ENCODE results near the gene ALKBH5.

ALKBH5 gene

DNA sequence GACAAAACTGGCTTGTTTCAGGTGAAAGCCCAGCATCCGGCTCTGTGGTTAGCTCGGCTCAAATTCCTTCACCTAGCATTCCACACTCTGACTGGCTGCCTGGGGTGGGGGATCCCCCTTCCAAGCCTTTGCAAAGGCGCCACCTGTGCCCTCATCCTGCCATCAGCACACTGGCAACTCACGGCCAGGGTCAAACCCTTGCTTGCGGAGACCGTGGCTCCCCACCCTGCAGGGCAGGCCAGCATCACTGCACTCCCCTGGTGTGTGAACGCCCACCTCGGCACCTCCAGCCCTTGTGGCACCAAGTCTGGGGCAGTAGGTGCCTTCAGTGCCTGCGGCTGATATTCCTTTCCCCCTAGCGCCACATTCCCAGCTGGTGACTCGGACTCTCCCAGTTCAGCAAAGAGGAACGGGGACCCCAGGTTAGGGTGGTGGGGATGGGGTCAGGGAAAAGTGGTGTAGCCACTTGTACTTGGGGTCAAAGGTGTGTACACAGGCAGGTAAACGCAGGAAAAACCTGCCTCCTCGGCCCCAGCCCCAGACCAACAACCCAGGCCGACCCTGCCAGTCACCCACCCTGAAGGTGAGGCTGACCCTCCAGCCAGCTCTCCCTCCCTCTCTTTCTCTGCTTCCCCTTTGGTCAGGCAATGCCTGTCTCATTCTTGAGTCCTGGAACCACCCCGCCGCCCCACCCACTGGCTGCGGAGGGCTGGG lies 73.8 kb downstream of the ALKBH5 start:
- Histone ChIP-seq H3K9ac (ENCODE audit: low read length) (peak overlapping the region; percentile 95), H3K9me3 (ENCODE audit: control insufficient read depth, low read length) (no peaks in the 10 kb centered on the region), H2BK120ac (ENCODE audit: low read depth, low read length) (no peak overlapping the region), H2AK5ac (ENCODE audit: low read length, severe bottlenecking) (no peak overlapping the region), H2BK5ac (ENCODE audit: low read depth, low read length, poor library complexity, severe bottlenecking) (no peak overlapping the region), H3K27ac (ENCODE audit: low read length, poor library complexity, severe bottlenecking) (peak overlapping the region; percentile 94), H3K4me2 (ENCODE audit: low read length, poor library complexity, severe bottlenecking) (peak overlapping the region; percentile 90), H3K14ac (ENCODE audit: low read length in 2 of 2) (peak overlapping the region in 1 of 2 experiments; percentile 98), H4K8ac (ENCODE audit: low read length) (no peak overlapping the region), H3K36me3 (ENCODE audit: control insufficient read depth in 1 of 2, insufficient read depth in 2 of 2, low read depth in 1 of 2, low read length in 2 of 2) (peaks cover 46% of the 10 kb centered on the region in 2 experiments), H3K27me3 (ENCODE audit: control insufficient read depth in 1 of 2, insufficient read depth in 1 of 2, low read length in 2 of 2) (no peaks in the 10 kb centered on the region), H3K23ac (ENCODE audit: low read length in 2 of 2) (peak overlapping the region in 1 of 2 experiments; percentile 95), H3K4me1 (ENCODE audit: control insufficient read depth, insufficient read depth, low read depth, low read length) (peaks cover 45% of the 10 kb centered on the region), H3K4me3 (ENCODE audit: insufficient read depth in 1 of 2, low read depth in 1 of 2, low read length in 2 of 2) (peak overlapping the region; percentile 89 to 91), H3K18ac (ENCODE audit: low read depth in 1 of 2, low read length in 2 of 2) (peak overlapping the region; percentile 64 to 88), H3K79me1 (replicated peaks; ENCODE audit: low read length, poor library complexity, severe bottlenecking) (peaks cover 35% of the 10 kb centered on the region), H2AFZ (ENCODE audit: low read depth, low read length) (no peak overlapping the region), H4K91ac (ENCODE audit: low read length) (peak overlapping the region; percentile 0), H3K4ac (ENCODE audit: low read depth in 1 of 2, low read length in 2 of 2) (peak overlapping the region in 1 of 2 experiments; percentile 81), H2BK12ac (ENCODE audit: low read length in 2 of 2) (peak overlapping the region in 1 of 2 experiments; percentile 69), H2BK15ac (ENCODE audit: low read depth, poor library complexity, severe bottlenecking) (no peak overlapping the region)
- no peak for DNase-seq
- 40% methylated on average over 15 of the region's 18 CpGs for WGBS

DNA sequence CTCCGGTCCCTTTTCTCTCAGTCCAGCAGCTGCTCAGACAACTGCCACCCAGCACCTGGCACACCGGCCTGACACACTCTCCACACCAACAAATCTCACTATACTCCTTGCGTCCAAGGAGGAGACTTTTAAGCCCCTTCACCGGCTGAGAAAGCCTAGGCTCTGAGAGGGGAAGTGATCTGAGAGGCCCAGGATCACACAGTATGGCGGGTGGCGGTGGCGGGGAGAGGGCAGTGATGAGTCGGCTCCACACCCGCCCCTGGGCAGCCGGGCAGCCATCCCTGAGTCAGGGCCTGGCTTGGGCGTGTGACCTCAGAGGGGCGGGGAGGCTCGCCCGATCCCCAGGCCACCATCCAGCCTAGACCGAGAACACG lies 74.3 kb downstream of the ALKBH5 start:
- DNase-seq, result peak; percentile 86
- H3K23ac ChIP-seq (ENCODE audit: low read length in 2 of 2), result peak overlapping the region in 1 of 2 experiments; percentile 81
- H3K4me1 ChIP-seq (ENCODE audit: control insufficient read depth, insufficient read depth, low read depth, low read length), result peaks cover 48% of the 10 kb centered on the region
- 1% methylated on average over 15 of the region's 16 CpGs for WGBS
- peak overlapping the region; percentile 81 to 91 for H3K4ac ChIP-seq (ENCODE audit: low read depth in 1 of 2, low read length in 2 of 2)
- peak overlapping the region; percentile 89 to 91 for H3K4me3 ChIP-seq (ENCODE audit: insufficient read depth in 1 of 2, low read depth in 1 of 2, low read length in 2 of 2)
- H4K8ac ChIP-seq (ENCODE audit: low read length), result peak overlapping the region; percentile 85
- peak overlapping the region; percentile 95 for H3K9ac ChIP-seq (ENCODE audit: low read length)
- no peak overlapping the region for H2AK5ac ChIP-seq (ENCODE audit: low read length, severe bottlenecking)
- peak overlapping the region; percentile 86 for H2BK5ac ChIP-seq (ENCODE audit: low read depth, low read length, poor library complexity, severe bottlenecking)
- H2AFZ ChIP-seq (ENCODE audit: low read depth, low read length), result peak overlapping the region; percentile 58
- H2BK15ac ChIP-seq (ENCODE audit: low read depth, poor library complexity, severe bottlenecking), result no peak overlapping the region
- peak overlapping the region; percentile 84 to 88 for H3K18ac ChIP-seq (ENCODE audit: low read depth in 1 of 2, low read length in 2 of 2)
- peak overlapping the region; percentile 94 for H3K27ac ChIP-seq (ENCODE audit: low read length, poor library complexity, severe bottlenecking)
- peak overlapping the region; percentile 90 for H3K4me2 ChIP-seq (ENCODE audit: low read length, poor library complexity, severe bottlenecking)
- peak overlapping the region in 1 of 2 experiments; percentile 92 for H3K14ac ChIP-seq (ENCODE audit: low read length in 2 of 2)
- no peaks in the 10 kb centered on the region for H3K9me3 ChIP-seq (ENCODE audit: control insufficient read depth, low read length)
- no peak overlapping the region for H4K91ac ChIP-seq (ENCODE audit: low read length)
- peaks cover 36% of the 10 kb centered on the region for H3K79me1 ChIP-seq (replicated peaks; ENCODE audit: low read length, poor library complexity, severe bottlenecking)
- no peak overlapping the region for H2BK12ac ChIP-seq (ENCODE audit: low read length in 2 of 2)
- H3K27me3 ChIP-seq (ENCODE audit: control insufficient read depth in 1 of 2, insufficient read depth in 1 of 2, low read length in 2 of 2), result no peaks in the 10 kb centered on the region
- peaks cover 43 to 46% of the 10 kb centered on the region in 2 experiments for H3K36me3 ChIP-seq (ENCODE audit: control insufficient read depth in 1 of 2, insufficient read depth in 2 of 2, low read depth in 1 of 2, low read length in 2 of 2)
- peak overlapping the region; percentile 39 for H2BK120ac ChIP-seq (ENCODE audit: low read depth, low read length)

DNA sequence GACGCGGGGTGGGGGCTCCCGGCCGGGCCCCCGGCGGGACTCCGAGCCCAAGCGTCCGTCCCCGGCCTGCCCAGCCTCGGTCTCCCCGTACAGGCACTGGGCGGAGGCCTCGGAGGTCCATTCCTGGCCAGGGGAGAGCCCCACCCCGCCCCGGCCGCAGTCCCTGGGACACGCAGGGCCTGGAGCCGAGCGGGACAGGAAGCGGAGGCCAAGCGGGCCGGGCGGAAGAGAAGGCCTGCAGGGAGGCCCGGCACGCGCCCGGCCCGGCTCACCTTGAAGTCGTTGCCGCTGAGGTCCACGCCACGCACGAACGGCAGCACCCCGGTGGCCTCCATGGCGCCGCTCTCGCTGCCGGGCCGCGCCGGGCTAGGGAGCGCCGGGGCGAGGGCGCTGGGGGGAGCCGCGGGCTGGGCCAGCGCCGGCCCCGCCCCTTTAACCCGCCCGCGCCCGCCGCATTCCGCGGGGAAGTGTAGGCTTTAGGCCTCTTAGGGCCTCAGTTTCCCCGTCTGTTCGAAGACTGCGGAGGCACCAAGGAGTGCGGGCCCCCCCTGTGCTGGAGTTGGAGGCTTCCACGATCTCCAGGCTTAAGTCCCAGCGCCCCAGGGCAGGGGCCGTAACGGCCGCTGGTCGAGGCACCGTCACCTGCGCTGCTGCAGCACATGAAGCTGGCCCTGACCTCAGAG lies 74.9 kb downstream of the ALKBH5 start, which contains the start of gene FLII:
Gene FLII (minus strand): TSS at position 383 of the 683 bp plus-strand sequence. CDS start 48 bp downstream, at position 335.
- H3K9ac ChIP-seq (ENCODE audit: low read length), result peak within 1 kb of the TSS; percentile 95
- H2AK5ac ChIP-seq (ENCODE audit: low read length, severe bottlenecking), result no peak within 1 kb of the TSS
- H3K36me3 ChIP-seq (ENCODE audit: control insufficient read depth in 1 of 2, insufficient read depth in 2 of 2, low read depth in 1 of 2, low read length in 2 of 2), result peaks cover 43 to 46% of the 10 kb centered on the region in 2 experiments
- peak; percentile 34 for DNase-seq
- peak within 1 kb of the TSS; percentile 86 for H2BK5ac ChIP-seq (ENCODE audit: low read depth, low read length, poor library complexity, severe bottlenecking)
- H2BK120ac ChIP-seq (ENCODE audit: low read depth, low read length), result peak within 1 kb of the TSS; percentile 67
- H3K14ac ChIP-seq (ENCODE audit: low read length in 2 of 2), result peak within 1 kb of the TSS in 1 of 2 experiments; percentile 93
- no peaks in the 10 kb centered on the region for H3K9me3 ChIP-seq (ENCODE audit: control insufficient read depth, low read length)
- H3K4me2 ChIP-seq (ENCODE audit: low read length, poor library complexity, severe bottlenecking), result peak within 1 kb of the TSS; percentile 90
- peak within 1 kb of the TSS in 1 of 2 experiments; percentile 82 for H2BK12ac ChIP-seq (ENCODE audit: low read length in 2 of 2)
- peak within 1 kb of the TSS; percentile 89 to 91 for H3K4me3 ChIP-seq (ENCODE audit: insufficient read depth in 1 of 2, low read depth in 1 of 2, low read length in 2 of 2)
- 2% methylated on average over 67 of the region's 71 CpGs for WGBS
- peak within 1 kb of the TSS; percentile 60 for H2BK15ac ChIP-seq (ENCODE audit: low read depth, poor library complexity, severe bottlenecking)
- H3K23ac ChIP-seq (ENCODE audit: low read length in 2 of 2), result peak within 1 kb of the TSS in 1 of 2 experiments; percentile 94
- peak within 1 kb of the TSS; percentile 89 for H4K91ac ChIP-seq (ENCODE audit: low read length)
- no peaks in the 10 kb centered on the region for H3K27me3 ChIP-seq (ENCODE audit: control insufficient read depth in 1 of 2, insufficient read depth in 1 of 2, low read length in 2 of 2)
- peak within 1 kb of the TSS; percentile 81 to 91 for H3K4ac ChIP-seq (ENCODE audit: low read depth in 1 of 2, low read length in 2 of 2)
- H3K4me1 ChIP-seq (ENCODE audit: control insufficient read depth, insufficient read depth, low read depth, low read length), result peaks cover 48% of the 10 kb centered on the region
- H2AFZ ChIP-seq (ENCODE audit: low read depth, low read length), result peak within 1 kb of the TSS; percentile 58
- H3K79me1 ChIP-seq (replicated peaks; ENCODE audit: low read length, poor library complexity, severe bottlenecking), result peaks cover 32% of the 10 kb centered on the region
- H3K27ac ChIP-seq (ENCODE audit: low read length, poor library complexity, severe bottlenecking), result peak within 1 kb of the TSS; percentile 94
- H4K8ac ChIP-seq (ENCODE audit: low read length), result peak within 1 kb of the TSS; percentile 85
- peak within 1 kb of the TSS; percentile 84 to 95 for H3K18ac ChIP-seq (ENCODE audit: low read depth in 1 of 2, low read length in 2 of 2)
